ENCODE results near the gene ELOVL3.

Gene ELOVL3

DNA sequence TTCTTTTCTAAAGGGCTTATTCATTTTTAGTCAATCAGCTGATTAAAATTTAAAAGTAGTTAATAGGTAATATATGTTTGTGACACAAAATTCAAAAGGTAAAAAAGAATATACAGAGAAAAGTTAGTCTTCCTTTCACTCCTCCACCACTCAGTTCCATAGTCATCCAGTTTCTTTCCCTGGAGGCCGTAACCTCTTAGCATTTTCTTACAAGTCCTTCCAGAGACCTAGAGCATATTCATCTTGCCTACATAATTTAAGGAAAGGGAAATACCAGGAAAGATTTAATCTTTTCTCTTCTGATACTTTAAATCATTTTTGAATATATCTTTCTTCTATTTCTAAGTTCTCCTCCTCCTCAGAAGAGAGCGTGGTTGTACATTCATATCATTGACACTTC, 29.3 kb downstream of the ELOVL3 start:
- no peak for DNase-seq

GRCh38 chr10:102261196-102261595, 35.1 kb downstream of the ELOVL3 start:
- no peak for DNase-seq

- DNase-seq: no peak
Measured at GRCh38 chr10:102261842-102262241, 35.7 kb downstream of the ELOVL3 start.

DNA sequence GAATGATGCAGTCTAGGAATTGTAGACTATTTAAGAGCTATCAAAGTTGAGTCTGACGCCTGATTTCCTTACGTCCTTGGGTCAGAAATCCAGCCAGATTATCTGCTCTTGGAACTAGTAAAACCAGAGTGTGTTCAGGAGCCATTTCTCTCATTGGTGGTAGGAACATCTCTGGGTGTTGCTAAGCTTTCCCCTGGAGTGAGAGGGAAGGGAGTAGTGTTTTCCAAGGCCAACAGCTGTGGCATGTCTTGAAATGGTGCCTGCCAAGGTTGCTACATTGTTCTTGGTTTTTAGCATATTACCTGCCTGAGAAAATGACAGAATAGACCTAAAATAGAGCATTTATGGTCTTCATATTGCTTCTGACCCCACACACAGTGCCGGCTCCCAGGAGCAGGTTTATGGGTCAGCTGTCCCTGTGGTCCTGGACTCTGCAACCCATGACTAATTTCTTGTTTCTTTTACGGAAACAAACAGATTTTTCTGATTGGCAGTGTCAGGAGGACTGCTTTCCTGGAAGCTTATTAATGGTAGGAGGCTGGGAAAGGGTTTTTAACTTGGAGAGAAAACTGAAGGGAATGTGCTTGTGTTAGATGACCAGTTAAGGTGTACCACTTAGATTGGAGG, 36.8 kb downstream of the ELOVL3 start:
- DNase-seq: no peak

GRCh38 chr10:102264371-102264770, 38.3 kb downstream of the ELOVL3 start:
- DNase-seq: no peak

GRCh38 chr10:102266670-102267069, 40.6 kb downstream of the ELOVL3 start:
- no peak for DNase-seq

GRCh38 chr10:102267748-102268147, 41.6 kb downstream of the ELOVL3 start:
- DNase-seq: no peak

DNA sequence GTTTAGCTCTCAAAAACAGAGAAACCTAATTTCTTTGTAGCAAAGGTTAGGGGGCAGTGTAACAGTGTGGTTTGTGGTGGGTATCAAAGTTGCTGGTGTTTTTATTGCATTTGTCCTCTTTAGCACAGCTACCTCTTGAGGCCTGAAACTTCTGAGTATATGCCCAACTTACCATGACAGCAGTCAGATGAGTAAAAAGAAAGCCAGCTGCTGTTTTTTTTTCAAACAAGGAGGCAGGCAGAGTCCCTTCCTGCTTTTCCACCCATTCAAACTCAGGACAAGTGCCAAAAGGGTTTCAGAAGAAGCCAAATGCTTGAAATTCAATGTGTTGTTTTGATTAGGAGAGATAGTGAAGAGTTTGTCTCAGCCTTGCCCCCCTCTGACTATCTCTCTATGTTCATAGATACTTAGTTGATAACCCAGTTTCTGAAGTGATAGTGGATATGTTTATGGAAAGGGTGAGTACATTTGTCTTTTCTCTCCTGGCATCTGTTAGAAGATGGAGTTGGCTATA, 42.3 kb downstream of the ELOVL3 start:
- no peak for DNase-seq

DNA sequence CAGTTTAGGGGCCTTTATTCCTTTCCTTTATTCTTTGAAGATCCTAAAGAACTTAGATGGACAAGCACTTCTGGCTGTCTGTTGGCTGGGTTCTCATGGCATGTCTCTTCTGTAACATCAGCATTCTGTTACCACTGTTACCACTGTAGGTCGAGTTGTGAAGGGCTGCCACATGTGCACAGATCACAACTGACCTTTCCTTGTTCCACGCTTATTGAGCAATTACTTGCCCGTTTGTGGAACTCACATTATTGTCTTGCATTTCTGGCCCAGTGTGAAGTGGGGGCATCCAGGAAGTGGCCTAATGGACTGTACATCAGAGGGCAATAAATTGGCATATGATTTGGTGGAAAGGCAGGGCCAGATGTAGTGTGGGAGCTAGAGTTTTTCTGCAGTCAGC, 42.9 kb downstream of the ELOVL3 start:
- no peak for DNase-seq

DNA sequence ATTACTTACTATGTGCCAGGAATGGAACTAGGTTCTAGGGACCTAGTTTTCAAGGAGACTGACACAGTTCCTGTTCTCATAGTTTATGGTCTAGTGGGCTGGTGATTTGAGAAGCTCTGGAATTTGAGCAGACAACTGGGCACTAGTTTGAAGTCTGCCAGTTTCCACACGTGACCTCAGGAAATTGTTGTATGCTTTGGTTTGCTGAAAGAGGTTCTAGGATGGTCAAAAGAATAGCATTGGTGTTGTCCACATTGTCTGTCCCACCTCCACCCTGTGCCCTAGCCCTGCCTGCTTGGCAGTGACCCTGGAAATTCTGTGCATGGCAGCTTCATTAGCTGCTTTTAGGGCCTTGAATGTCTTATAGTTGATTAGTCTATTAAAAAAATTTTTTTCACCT, 48.0 kb downstream of the ELOVL3 start:
- no peak for DNase-seq

GRCh38 chr10:102275343-102275742, 49.2 kb downstream of the ELOVL3 start:
- no peak for DNase-seq

DNA sequence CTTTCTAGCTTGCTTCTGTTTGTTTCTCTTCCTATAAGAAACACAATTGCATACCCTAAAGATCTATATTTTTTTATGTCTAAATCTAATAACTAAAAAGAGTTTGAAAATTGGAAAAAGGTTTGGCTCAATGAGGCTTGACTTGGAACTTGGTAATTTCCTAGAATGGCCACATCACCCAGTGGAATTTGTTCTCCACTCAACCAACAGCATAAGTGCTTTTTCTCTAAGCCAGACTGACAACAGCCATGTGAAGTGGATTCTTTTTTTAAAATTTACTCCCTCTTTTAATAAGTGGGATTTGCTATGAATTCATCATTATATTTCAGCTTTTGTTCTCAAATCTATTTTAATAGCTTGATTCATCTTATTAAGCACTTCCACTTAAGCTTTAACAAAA, 53.0 kb downstream of the ELOVL3 start:
- no peak for DNase-seq

Measured in activated T-cell treated with anti-CD3 and anti-CD28 coated beads for 4 hours (primary cell).